Measurements from ENCODE around the gene EDNRB.

Gene EDNRB

GRCh38 chr13:77874406-77874805 is 44.2 kb downstream of the EDNRB start:
- Histone ChIP-seq H3K27me3 (ENCODE audit: control insufficient read depth in 1 of 2, insufficient read depth in 1 of 2, low read length in 2 of 2) (no peaks in the 10 kb centered on the region), H3K9ac (ENCODE audit: low read length) (peak overlapping the region; percentile 36), H2BK12ac (ENCODE audit: low read length in 2 of 2) (no peak overlapping the region), H2AFZ (ENCODE audit: low read depth, low read length) (no peak overlapping the region), H2BK15ac (ENCODE audit: low read depth, poor library complexity, severe bottlenecking) (no peak overlapping the region), H3K9me3 (ENCODE audit: control insufficient read depth, low read length) (no peaks in the 10 kb centered on the region), H3K18ac (ENCODE audit: low read depth in 1 of 2, low read length in 2 of 2) (no peak overlapping the region), H3K4me2 (ENCODE audit: low read length, poor library complexity, severe bottlenecking) (no peak overlapping the region), H3K27ac (ENCODE audit: low read length, poor library complexity, severe bottlenecking) (no peak overlapping the region), H4K91ac (ENCODE audit: low read length) (no peak overlapping the region), H3K14ac (ENCODE audit: low read length in 2 of 2) (no peak overlapping the region), H2AK5ac (ENCODE audit: low read length, severe bottlenecking) (no peak overlapping the region), H3K4me3 (ENCODE audit: insufficient read depth in 1 of 2, low read depth in 1 of 2, low read length in 2 of 2) (no peak overlapping the region), H2BK5ac (ENCODE audit: low read depth, low read length, poor library complexity, severe bottlenecking) (no peak overlapping the region), H3K79me1 (replicated peaks; ENCODE audit: low read length, poor library complexity, severe bottlenecking) (no peaks in the 10 kb centered on the region), H3K36me3 (ENCODE audit: control insufficient read depth in 1 of 2, insufficient read depth in 2 of 2, low read depth in 1 of 2, low read length in 2 of 2) (no peaks in the 10 kb centered on the region), H3K4ac (ENCODE audit: low read depth in 1 of 2, low read length in 2 of 2) (no peak overlapping the region), H2BK120ac (ENCODE audit: low read depth, low read length) (no peak overlapping the region), H3K4me1 (ENCODE audit: control insufficient read depth, insufficient read depth, low read depth, low read length) (no peaks in the 10 kb centered on the region), H4K8ac (ENCODE audit: low read length) (no peak overlapping the region), H3K23ac (ENCODE audit: low read length in 2 of 2) (no peak overlapping the region)
- no CpG with 5 or more reads among the region's 4 CpGs for WGBS
- no peak for DNase-seq

DNA sequence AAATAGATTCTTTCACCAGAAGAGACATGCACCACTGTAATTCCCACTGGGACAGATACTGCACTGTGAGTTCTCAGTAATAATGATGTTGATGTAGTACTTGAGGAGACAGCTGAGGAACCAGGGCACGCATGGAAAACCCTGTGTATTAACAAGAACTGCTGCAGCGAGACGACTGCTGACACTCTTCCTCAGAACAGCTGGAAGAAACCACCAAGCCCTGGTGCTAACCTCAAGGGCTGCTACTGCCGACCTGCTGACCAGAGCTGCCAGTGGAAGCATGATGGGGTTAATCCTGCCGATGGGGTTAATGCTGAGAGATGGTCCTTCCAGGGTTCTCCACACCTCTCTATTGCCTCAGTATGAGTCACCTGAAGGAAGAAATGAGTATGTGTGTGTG is 45.6 kb downstream of the EDNRB start:
- no peaks in the 10 kb centered on the region for H3K36me3 ChIP-seq (ENCODE audit: control insufficient read depth in 1 of 2, insufficient read depth in 2 of 2, low read depth in 1 of 2, low read length in 2 of 2)
- H3K9me3 ChIP-seq (ENCODE audit: control insufficient read depth, low read length) = no peaks in the 10 kb centered on the region
- H3K14ac ChIP-seq (ENCODE audit: low read length in 2 of 2) = peak overlapping the region in 1 of 2 experiments; percentile 36
- DNase-seq = peak; percentile 72
- no peak overlapping the region for H3K9ac ChIP-seq (ENCODE audit: low read length)
- WGBS = 69% methylated on average over 5 of the region's 5 CpGs
- H2AK5ac ChIP-seq (ENCODE audit: low read length, severe bottlenecking) = no peak overlapping the region
- no peak overlapping the region for H2BK120ac ChIP-seq (ENCODE audit: low read depth, low read length)
- no peak overlapping the region for H3K27ac ChIP-seq (ENCODE audit: low read length, poor library complexity, severe bottlenecking)
- H3K18ac ChIP-seq (ENCODE audit: low read depth in 1 of 2, low read length in 2 of 2) = peak overlapping the region in 1 of 2 experiments; percentile 43
- no peaks in the 10 kb centered on the region for H3K4me1 ChIP-seq (ENCODE audit: control insufficient read depth, insufficient read depth, low read depth, low read length)
- no peaks in the 10 kb centered on the region for H3K79me1 ChIP-seq (replicated peaks; ENCODE audit: low read length, poor library complexity, severe bottlenecking)
- H3K4me3 ChIP-seq (ENCODE audit: insufficient read depth in 1 of 2, low read depth in 1 of 2, low read length in 2 of 2) = peak overlapping the region in 1 of 2 experiments; percentile 18
- no peak overlapping the region for H3K23ac ChIP-seq (ENCODE audit: low read length in 2 of 2)
- H4K91ac ChIP-seq (ENCODE audit: low read length) = no peak overlapping the region
- H2BK15ac ChIP-seq (ENCODE audit: low read depth, poor library complexity, severe bottlenecking) = no peak overlapping the region
- no peak overlapping the region for H3K4me2 ChIP-seq (ENCODE audit: low read length, poor library complexity, severe bottlenecking)
- H2BK12ac ChIP-seq (ENCODE audit: low read length in 2 of 2) = peak overlapping the region in 1 of 2 experiments; percentile 63
- H3K4ac ChIP-seq (ENCODE audit: low read depth in 1 of 2, low read length in 2 of 2) = peak overlapping the region in 1 of 2 experiments; percentile 26
- no peaks in the 10 kb centered on the region for H3K27me3 ChIP-seq (ENCODE audit: control insufficient read depth in 1 of 2, insufficient read depth in 1 of 2, low read length in 2 of 2)
- peak overlapping the region; percentile 19 for H4K8ac ChIP-seq (ENCODE audit: low read length)
- no peak overlapping the region for H2BK5ac ChIP-seq (ENCODE audit: low read depth, low read length, poor library complexity, severe bottlenecking)
- no peak overlapping the region for H2AFZ ChIP-seq (ENCODE audit: low read depth, low read length)

- Histone ChIP-seq H3K23ac (ENCODE audit: low read length in 2 of 2) (no peak overlapping the region), H2BK5ac (ENCODE audit: low read depth, low read length, poor library complexity, severe bottlenecking) (no peak overlapping the region), H2BK15ac (ENCODE audit: low read depth, poor library complexity, severe bottlenecking) (no peak overlapping the region), H2BK120ac (ENCODE audit: low read depth, low read length) (no peak overlapping the region), H4K91ac (ENCODE audit: low read length) (no peak overlapping the region), H3K18ac (ENCODE audit: low read depth in 1 of 2, low read length in 2 of 2) (no peak overlapping the region), H2AK5ac (ENCODE audit: low read length, severe bottlenecking) (no peak overlapping the region), H3K4ac (ENCODE audit: low read depth in 1 of 2, low read length in 2 of 2) (no peak overlapping the region), H3K36me3 (ENCODE audit: control insufficient read depth in 1 of 2, insufficient read depth in 2 of 2, low read depth in 1 of 2, low read length in 2 of 2) (no peaks in the 10 kb centered on the region), H3K27ac (ENCODE audit: low read length, poor library complexity, severe bottlenecking) (no peak overlapping the region), H3K4me2 (ENCODE audit: low read length, poor library complexity, severe bottlenecking) (no peak overlapping the region), H2BK12ac (ENCODE audit: low read length in 2 of 2) (no peak overlapping the region), H3K4me3 (ENCODE audit: insufficient read depth in 1 of 2, low read depth in 1 of 2, low read length in 2 of 2) (no peak overlapping the region), H3K27me3 (ENCODE audit: control insufficient read depth in 1 of 2, insufficient read depth in 1 of 2, low read length in 2 of 2) (no peaks in the 10 kb centered on the region), H3K4me1 (ENCODE audit: control insufficient read depth, insufficient read depth, low read depth, low read length) (no peaks in the 10 kb centered on the region), H3K14ac (ENCODE audit: low read length in 2 of 2) (no peak overlapping the region), H2AFZ (ENCODE audit: low read depth, low read length) (no peak overlapping the region), H4K8ac (ENCODE audit: low read length) (no peak overlapping the region), H3K9me3 (ENCODE audit: control insufficient read depth, low read length) (no peaks in the 10 kb centered on the region), H3K79me1 (replicated peaks; ENCODE audit: low read length, poor library complexity, severe bottlenecking) (no peaks in the 10 kb centered on the region), H3K9ac (ENCODE audit: low read length) (no peak overlapping the region)
- no peak for DNase-seq
Measured at GRCh38 chr13:77871596-77871995, 47.0 kb downstream of the EDNRB start.

- Histone ChIP-seq H3K36me3 (ENCODE audit: control insufficient read depth in 1 of 2, insufficient read depth in 2 of 2, low read depth in 1 of 2, low read length in 2 of 2) (no peaks in the 10 kb centered on the region), H2BK5ac (ENCODE audit: low read depth, low read length, poor library complexity, severe bottlenecking) (no peak overlapping the region), H3K18ac (ENCODE audit: low read depth in 1 of 2, low read length in 2 of 2) (no peak overlapping the region), H2BK12ac (ENCODE audit: low read length in 2 of 2) (no peak overlapping the region), H3K4ac (ENCODE audit: low read depth in 1 of 2, low read length in 2 of 2) (no peak overlapping the region), H2AFZ (ENCODE audit: low read depth, low read length) (no peak overlapping the region), H4K8ac (ENCODE audit: low read length) (no peak overlapping the region), H4K91ac (ENCODE audit: low read length) (no peak overlapping the region), H3K4me3 (ENCODE audit: insufficient read depth in 1 of 2, low read depth in 1 of 2, low read length in 2 of 2) (peak overlapping the region in 1 of 2 experiments; percentile 6), H3K14ac (ENCODE audit: low read length in 2 of 2) (no peak overlapping the region), H2BK15ac (ENCODE audit: low read depth, poor library complexity, severe bottlenecking) (no peak overlapping the region), H3K4me2 (ENCODE audit: low read length, poor library complexity, severe bottlenecking) (no peak overlapping the region), H3K79me1 (replicated peaks; ENCODE audit: low read length, poor library complexity, severe bottlenecking) (no peaks in the 10 kb centered on the region), H3K27me3 (ENCODE audit: control insufficient read depth in 1 of 2, insufficient read depth in 1 of 2, low read length in 2 of 2) (no peaks in the 10 kb centered on the region), H2BK120ac (ENCODE audit: low read depth, low read length) (peak overlapping the region; percentile 34), H3K9ac (ENCODE audit: low read length) (no peak overlapping the region), H3K27ac (ENCODE audit: low read length, poor library complexity, severe bottlenecking) (no peak overlapping the region), H3K23ac (ENCODE audit: low read length in 2 of 2) (no peak overlapping the region), H3K4me1 (ENCODE audit: control insufficient read depth, insufficient read depth, low read depth, low read length) (no peaks in the 10 kb centered on the region), H2AK5ac (ENCODE audit: low read length, severe bottlenecking) (no peak overlapping the region), H3K9me3 (ENCODE audit: control insufficient read depth, low read length) (no peaks in the 10 kb centered on the region)
- peak; percentile 39 for DNase-seq
- WGBS = 92% methylated on average over 1 of the region's 1 CpG
Measured at GRCh38 chr13:77868717-77869116, 49.9 kb downstream of the EDNRB start.

All from mesenchymal stem cell (in vitro differentiated cells and primary cell).